K562 (cell line): ENCODE measurements around the gene EVA1B. TPM values are rescaled to one million over a fixed set of nuclear protein-coding genes. Genes with fewer than 3 reads are reported as not detected.

Experiments used
- ARID4B ChIP-seq: sonication (generic); formaldehyde crosslinking; IDR thresholded peaks from 2 replicates; pipeline ENCODE4 v1.8.0; 2022; ENCODE audit warnings: mild to moderate bottlenecking, missing genetic modification reagents
- DLX4 ChIP-seq: fragments of 250-450 bp; sonication (Bioruptor Pico); IDR thresholded peaks from 2 replicates; pipeline ENCODE4 v1.6.1; 2021; ENCODE audit warnings: mild to moderate bottlenecking
- MAFF ChIP-seq: IDR thresholded peaks from 2 replicates; pipeline ENCODE4 v1.6.1; 2012; ENCODE audit warnings: low read length, improper control_type of control experiment
- MAX ChIP-seq: sonication (generic); formaldehyde crosslinking; IDR thresholded peaks from 2 replicates; pipeline ENCODE4 v1.9.0; 2022; ENCODE audit warnings: mild to moderate bottlenecking, missing genetic modification reagents
- PHF20 ChIP-seq: fragments of 450-650 bp; IDR thresholded peaks from 2 replicates; pipeline ENCODE4 v1.6.1; 2018; ENCODE audit not compliant: partially characterized antibody
- PYGO2 ChIP-seq: fragments of 450-650 bp; IDR thresholded peaks from 2 replicates; pipeline ENCODE4 v1.6.1; 2016; ENCODE audit warnings: mild to moderate bottlenecking, missing genetic modification characterization, moderate library complexity, missing compliant biosample characterization
- SMAD4 ChIP-seq: fragments of 250-450 bp; sonication (Bioruptor Pico); conservative IDR thresholded peaks from 2 replicates; pipeline ENCODE4 v1.8.0; 2021; ENCODE audit warnings: inconsistent platforms, mild to moderate bottlenecking, moderate library complexity
- ZNF609 ChIP-seq: sonication (generic); formaldehyde crosslinking; IDR thresholded peaks from 2 replicates; pipeline ENCODE4 v1.8.1; 2023; ENCODE audit warnings: missing genetic modification reagents, mild to moderate bottlenecking, borderline replicate concordance
- ZNF639 ChIP-seq, 2 experiments: fragments of 200-800 bp in 1 of 2; sonication (Bioruptor generic) in 1 of 2; sonication (generic) in 1 of 2; formaldehyde crosslinking in 1 of 2; IDR thresholded peaks in 1 of 2; conservative IDR thresholded peaks in 1 of 2; 2 replicates each; pipeline versions ENCODE4 v1.5.0 to v1.6.1; 2016 to 2020; ENCODE audit warnings: missing compliant biosample characterization in 1 of 2, missing genetic modification characterization in 1 of 2, missing genetic modification reagents in 1 of 2
- polyA plus RNA-seq, 8 experiments: library from polyadenylated mRNA; depleted of rRNA in 4 of 8; stranded (reverse) in 5 of 8; unstranded in 3 of 8; fragments of >200 nt; fragmentation: Nextera tagmentation in 2 of 8; fragmentation: Illumina TruSeq in 1 of 8; extraction: Ambion mirVana in 2 of 8; extraction: Trizol in 1 of 8; gene quantifications; 2 replicates each; pipeline versions ENCODE4 v1.2.1 to v1.2.3, GENCODE V29; 2011 to 2014; ENCODE audit warnings: inconsistent platforms in 1 of 8, missing spikeins in 1 of 8
- total RNA-seq, 7 experiments: library from RNA; depleted of rRNA in 6 of 7; stranded (reverse); fragments of >200 nt in 6 of 7; fragmentation: Illumina TruSeq in 2 of 7; extraction: Trizol in 2 of 7; gene quantifications; 2 replicates each; pipeline versions ENCODE4 v1.2.1 to v1.2.3, GENCODE V29; 2011 to 2021; ENCODE audit warnings: low replicate concordance in 1 of 7

Gene EVA1B
- total and polyA plus RNA-seq, 9 of the 15 experiments (the other 6 are each of a cell fraction or from before 2014, with no cell fraction given) = 0.08 to 65.7 (median 2.4) TPM

GRCh38 chr1:36369061-36369861, 45.8 kb upstream of the EVA1B start (continued):
- TF ChIP-seq ARID4B (peak; percentile 60; the same call in 1 of the 2 replicates), ZNF609 (CRISPR knock-in tag) (no peak), DLX4 (no peak), ZNF639 (CRISPR knock-in tag; conservative IDR thresholded peaks at IDR 0.05 in 1 of 2, IDR thresholded peaks at IDR 0.05 in 1 of 2) (no peak), MAFF (no peak), PHF20 (no peak), MAX (peak; percentile 56; the same call in 1 of the 2 replicates), PYGO2 (tag) (no peak), SMAD4 (CRISPR knock-in tag) (0 out of 2 replicates have a peak, but pooled peaks have one; percentile 23)
